Activated CD4-positive, alpha-beta T cell treated with anti-CD3 and anti-CD28 coated beads, Interleukin-2, amount 50 U/mL, for 24 hours (primary cell): ENCODE results near the gene GRB10.

Experiments used
- DNase-seq, 2 donors: peaks; one replicate each; pipeline ENCODE4 v3.0.0-alpha.2; 2020; ENCODE audit warnings: low read depth in 1 of 2, low spot score in 1 of 2

The GRB10 gene

DNA sequence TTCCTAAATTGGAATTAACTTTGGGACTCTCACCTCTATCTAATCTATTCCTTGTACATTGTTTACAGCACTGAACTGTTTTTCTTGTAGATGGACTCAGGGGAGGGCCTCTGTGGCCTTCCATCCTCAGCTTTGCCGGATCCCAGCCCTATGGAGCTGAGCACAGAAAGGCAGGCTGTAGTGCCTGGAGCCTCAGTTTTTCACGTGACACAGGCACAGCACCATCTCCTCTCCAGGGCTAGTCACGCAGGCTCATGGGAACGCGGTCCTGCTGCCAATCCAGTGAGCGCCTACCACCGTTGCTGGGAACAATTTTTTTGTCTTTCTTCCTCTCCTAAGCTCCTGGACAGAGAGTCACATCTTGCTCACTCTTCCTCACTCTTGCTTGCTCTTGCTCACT lies 141.9 kb downstream of the GRB10 start:
- DNase-seq, result no peak

DNA sequence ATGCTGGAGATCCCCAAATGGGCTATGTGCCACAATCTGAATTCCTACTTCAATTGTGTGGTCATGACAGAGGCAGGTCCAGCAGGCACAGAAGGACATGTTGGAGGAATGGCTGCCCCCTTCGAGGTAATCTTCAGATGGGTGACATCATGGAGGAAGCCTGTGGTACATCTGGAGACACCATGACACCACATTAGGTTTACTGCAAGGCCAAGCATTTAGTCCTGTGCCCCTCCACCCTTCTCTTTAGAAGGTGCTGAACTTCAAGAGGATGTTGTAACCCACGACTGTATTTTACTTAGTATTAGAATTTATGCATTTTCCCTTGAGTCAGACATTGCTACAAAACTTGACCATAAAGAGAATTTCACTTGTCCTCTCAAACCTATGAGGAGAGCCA lies 142.4 kb downstream of the GRB10 start:
- no peak for DNase-seq

GRCh38 chr7:50637725-50638643 lies 144.7 kb downstream of the GRB10 start:
- no peak for DNase-seq

- no peak for DNase-seq
Measured at GRCh38 chr7:50634378-50634777, 148.3 kb downstream of the GRB10 start.

DNA sequence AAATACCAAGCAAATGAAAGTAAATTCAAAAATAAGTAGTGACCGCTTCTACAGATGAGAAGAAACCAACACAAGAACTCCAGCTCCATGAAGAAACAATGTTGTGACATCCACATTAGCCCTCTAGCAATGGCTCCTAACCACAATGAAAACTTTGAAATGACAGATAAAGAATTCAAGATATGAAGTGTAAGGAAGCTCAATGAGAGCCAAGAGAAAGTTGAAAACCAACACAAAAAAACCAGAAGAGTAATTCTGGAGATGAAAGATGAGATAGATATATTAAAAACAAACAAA lies 149.3 kb downstream of the GRB10 start:
- DNase-seq, result no peak

DNA sequence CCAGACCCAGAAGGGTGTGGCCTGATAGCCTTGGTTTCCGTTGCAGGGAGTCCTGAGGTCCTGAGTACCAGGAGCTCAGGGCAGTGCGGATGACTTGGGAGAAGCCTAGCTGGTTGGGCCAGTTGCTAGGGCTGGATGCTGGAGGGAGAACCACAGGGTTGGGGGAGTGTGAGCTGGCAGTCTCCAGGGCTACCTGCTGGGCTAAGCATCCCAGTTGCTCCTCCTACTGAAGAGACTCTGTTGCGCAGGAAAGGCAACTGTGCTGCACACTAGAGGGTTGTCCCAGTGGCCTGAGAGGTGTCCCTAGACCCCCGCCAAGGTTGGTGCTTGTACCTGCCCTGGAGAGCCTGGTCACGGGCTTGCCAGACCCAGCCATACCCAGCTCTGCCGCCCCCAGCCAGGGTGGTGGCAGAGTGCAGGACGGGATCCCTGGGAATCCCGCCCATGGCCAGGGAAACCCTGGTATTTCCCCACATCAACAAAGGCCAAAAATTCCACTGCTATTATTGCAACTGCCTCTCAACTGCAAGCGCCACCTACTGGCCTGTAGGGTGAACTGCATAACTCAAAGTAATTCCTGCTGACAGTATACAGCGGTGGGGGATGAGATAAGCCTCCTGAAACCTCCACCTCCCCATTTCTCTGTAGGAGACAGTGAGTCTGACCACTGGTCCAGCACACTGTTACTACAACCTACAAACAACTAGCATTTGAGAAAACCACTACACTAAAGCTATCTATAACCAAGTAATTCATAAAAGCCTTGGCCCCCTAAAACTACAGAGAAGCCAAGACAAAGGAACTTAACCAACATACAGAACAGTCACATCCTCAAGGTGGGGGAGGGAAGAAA lies 149.9 kb downstream of the GRB10 start:
- peak; percentile 17 to 51 for DNase-seq

DNA sequence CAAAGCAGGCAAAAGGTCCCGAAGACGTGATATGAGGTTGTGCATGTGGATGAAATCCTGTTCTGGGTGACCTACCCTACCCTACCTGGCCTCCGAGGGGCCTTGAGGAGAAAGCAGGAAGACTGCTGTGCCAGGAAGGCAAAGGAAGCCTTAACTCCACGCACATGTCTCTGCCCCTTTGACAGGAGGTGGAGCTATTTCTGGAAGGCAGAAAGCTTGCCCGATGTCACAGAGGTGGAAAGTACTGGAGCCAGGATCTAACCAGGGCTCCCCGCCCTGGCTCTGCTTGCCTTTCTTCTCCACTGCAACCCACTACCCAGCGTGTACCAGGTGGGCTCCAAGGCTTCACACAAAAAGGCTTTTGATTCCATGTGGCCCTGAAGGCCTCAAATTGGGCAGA lies 151.1 kb downstream of the GRB10 start:
- DNase-seq, result no peak

- no peak for DNase-seq
Measured at GRCh38 chr7:50631100-50631499, 151.6 kb downstream of the GRB10 start.

DNA sequence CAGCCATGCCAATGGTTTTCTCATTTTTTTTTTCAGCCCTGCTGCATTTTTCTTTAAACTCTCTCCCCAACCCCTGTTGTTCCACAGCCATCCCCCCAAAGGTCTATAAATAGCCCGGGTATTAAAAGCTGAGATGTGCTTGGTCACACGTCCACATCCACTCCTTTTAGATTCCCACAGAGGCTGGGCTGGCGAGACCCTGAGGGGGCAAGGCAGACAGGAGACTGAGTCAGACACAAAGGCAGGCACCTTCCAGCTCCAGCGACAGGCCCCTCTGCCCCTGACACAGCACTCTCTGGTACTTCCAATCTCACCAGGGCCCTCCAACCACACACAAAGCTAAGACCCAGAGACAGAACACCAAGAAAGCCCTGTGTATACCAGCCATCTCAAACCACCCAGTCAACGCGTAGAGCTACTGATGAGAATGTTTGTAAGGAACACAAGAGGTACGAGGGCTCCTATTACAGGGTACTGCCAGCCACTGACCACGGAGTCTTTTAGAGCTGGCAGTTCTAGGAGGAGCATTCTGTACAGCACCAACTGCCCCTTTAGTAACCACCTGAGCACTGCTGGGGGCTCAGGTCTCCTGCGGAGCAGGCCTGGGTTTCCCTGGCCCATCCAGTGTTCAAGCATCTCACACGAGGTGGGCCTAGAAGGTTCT lies 153.3 kb downstream of the GRB10 start:
- no peak for DNase-seq

GRCh38 chr7:50628434-50629084 lies 154.1 kb downstream of the GRB10 start:
- no peak for DNase-seq

GRCh38 chr7:50627824-50628361 lies 154.8 kb downstream of the GRB10 start:
- DNase-seq, result no peak

DNA sequence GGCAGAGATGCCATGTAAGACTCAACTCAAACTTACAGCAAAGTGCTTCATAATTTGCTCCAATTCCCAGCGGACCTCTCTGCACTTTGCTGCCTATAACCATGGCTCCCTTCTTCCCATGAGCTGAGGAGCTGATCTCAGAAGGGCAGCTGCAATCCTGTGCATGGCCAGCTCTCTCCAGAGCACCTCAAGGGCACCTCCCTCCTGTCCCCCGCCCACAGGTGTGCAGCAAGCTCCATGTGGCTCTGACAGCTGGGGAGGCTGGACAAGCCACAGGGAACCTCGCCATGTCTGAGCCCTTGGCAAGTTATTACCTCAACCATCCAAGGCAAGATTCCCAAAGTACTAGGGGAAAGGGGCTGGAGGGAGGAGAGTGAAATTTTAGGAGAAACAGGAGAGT lies 156.4 kb downstream of the GRB10 start:
- no peak for DNase-seq

DNA sequence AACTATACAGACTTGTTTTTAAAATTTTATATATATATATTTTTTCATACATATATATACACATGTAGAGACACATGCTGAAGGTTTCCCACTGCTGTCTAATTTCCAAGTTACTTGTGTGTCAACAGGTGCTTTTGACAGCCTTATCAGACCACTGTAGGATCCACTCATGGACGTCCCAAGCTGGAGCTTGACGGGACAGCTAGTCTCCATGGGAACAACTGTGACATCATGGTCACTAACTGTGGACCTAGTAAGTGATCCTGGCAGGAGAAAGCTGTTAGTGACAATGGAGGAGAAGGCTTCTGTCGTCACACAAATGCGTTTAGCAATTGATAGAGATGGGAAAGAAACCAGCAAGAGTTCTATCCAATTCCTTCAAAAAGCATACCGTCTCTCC lies 157.3 kb downstream of the GRB10 start:
- DNase-seq, result no peak

- DNase-seq, result no peak
Measured at GRCh38 chr7:50622821-50623220, 159.9 kb downstream of the GRB10 start.

- no peak for DNase-seq
Measured at GRCh38 chr7:50621973-50622490, 160.7 kb downstream of the GRB10 start.

GRCh38 chr7:50621206-50621605 lies 161.5 kb downstream of the GRB10 start:
- DNase-seq, result no peak

DNA sequence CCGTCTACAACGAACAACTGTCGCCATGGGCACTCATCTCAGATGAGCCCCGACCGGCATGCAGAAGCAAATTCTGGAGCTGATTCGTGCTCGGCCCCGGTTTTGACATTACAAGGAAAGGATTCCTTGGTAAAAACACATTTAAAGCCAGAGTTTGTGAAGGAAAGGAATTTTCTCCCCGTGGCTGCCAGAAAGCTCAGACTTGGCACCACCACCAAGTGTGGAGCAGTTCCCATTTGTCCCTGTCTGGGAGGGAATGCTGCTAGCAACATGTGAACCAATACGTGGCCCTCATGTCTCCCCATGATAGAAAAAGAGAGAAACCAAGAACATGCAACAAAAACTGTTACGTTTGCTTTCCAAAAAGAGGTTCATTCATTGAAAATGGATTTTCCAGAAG lies 162.3 kb downstream of the GRB10 start:
- DNase-seq, result no peak

DNA sequence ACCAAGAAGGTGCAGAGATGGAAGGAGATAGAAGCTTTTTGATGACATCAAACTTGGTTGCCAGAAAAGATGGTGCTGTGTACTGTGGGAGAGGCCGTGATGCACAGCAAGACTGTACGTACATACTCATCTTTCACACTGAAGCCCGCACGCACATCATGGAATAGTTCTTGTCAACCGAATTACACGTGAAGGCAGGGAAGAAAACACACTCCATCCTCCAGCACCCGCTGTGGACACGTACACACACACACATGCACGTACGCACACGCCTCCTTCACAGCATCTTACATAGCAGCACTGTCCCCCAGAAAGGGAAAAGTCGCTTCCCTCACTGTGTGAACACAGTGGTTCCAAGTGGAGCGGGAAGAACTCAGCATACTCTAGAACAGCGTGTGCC lies 163.0 kb downstream of the GRB10 start:
- no peak for DNase-seq

DNA sequence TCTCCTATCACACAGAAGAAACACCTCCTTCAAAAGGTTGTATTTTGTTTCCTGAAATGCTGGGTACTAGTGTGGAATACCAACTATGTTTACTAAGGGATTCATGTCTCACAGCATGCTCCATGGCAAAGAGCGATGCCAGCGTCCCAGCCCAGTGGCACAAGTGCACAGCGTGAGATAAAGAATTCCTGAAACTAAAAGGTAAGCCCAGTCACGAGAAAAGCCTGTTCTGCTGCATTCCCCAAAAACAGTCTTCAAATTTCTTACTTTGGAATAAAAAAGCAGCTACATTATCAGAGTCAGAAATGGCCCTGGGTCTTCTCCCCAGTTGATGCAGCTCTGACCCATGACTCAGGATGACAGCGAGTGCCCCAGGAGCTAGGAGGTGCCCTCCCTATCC lies 164.4 kb downstream of the GRB10 start:
- no peak for DNase-seq

DNA sequence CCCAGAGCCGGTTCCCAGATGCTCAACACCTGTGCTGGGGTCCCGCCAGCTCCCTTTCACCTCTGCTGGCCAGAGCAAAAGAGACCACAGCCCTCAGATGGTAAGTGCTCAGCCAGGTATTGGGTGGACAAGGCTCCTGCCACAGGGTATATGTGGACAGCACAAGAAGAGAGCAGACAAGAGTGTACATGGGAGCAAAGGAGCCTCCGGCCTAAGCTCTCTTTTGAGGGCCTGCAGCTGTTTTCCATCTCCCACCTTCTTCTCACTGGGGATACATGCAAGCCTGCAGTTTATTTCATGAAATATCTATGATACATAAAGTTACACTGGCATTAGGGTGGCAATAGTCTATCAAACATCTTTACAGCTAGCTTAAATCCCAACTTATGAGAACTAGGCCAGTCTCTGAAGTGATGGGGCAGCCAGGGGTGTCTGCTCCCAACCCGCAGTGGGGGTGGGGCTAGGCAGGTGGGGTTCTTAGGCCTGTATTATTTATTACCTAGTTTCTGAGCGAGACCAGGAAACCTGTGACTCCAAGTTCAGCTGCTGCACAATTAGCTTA lies 167.1 kb downstream of the GRB10 start:
- DNase-seq, result no peak
